Liver (tissue), 3 donors: ENCODE measurements around the gene DUS1L.

Experiments used
- HNF4G ChIP-seq: IDR thresholded peaks from 2 replicates; pipeline ENCODE4 v1.6.1; 2016; ENCODE audit warnings: antibody characterized with exemption
- JUND ChIP-seq, 2 donors: IDR thresholded peaks; 2 replicates each; pipeline ENCODE4 v1.6.1; 2016; ENCODE audit warnings: antibody characterized with exemption in 2 of 2
- NR2F2 ChIP-seq: IDR thresholded peaks from 2 replicates; pipeline ENCODE4 v1.6.1; 2016; ENCODE audit warnings: antibody characterized with exemption
- RAD21 ChIP-seq, 2 donors: IDR thresholded peaks; 2 replicates each; pipeline ENCODE4 v1.6.1; 2016; ENCODE audit warnings: antibody characterized with exemption in 2 of 2, mild to moderate bottlenecking in 2 of 2
- RXRA ChIP-seq, 2 donors: IDR thresholded peaks; 2 replicates each; pipeline ENCODE4 v1.6.1; 2017 to 2018; ENCODE audit warnings: antibody characterized with exemption in 2 of 2, mild to moderate bottlenecking in 1 of 2
- SP1 ChIP-seq: IDR thresholded peaks from 2 replicates; pipeline ENCODE4 v1.6.1; 2018; ENCODE audit warnings: antibody characterized with exemption, mild to moderate bottlenecking
- TF ChIP-seq, protein P1 (sequence below): fragments of 150-350 bp; IDR thresholded peaks from 2 replicates; pipeline ENCODE4 v1.5.1; 2017; ENCODE audit warnings: improper control_type of control experiment, low read depth, low read length; ENCODE audit not compliant: missing input control
- TF ChIP-seq, protein P2 (sequence below): IDR thresholded peaks from 2 replicates; pipeline ENCODE4 v1.6.1; 2016; ENCODE audit warnings: antibody characterized with exemption
- TF ChIP-seq, protein P3 (sequence below): IDR thresholded peaks from 2 replicates; pipeline ENCODE4 v1.6.1; 2016; ENCODE audit warnings: antibody characterized with exemption, mild to moderate bottlenecking
- TF ChIP-seq, protein P4 (sequence below): IDR thresholded peaks from 2 replicates; pipeline ENCODE4 v1.6.1; 2016; ENCODE audit warnings: antibody characterized with exemption
- donor health status: healthy.
- donor health status: healthy.

DNA sequence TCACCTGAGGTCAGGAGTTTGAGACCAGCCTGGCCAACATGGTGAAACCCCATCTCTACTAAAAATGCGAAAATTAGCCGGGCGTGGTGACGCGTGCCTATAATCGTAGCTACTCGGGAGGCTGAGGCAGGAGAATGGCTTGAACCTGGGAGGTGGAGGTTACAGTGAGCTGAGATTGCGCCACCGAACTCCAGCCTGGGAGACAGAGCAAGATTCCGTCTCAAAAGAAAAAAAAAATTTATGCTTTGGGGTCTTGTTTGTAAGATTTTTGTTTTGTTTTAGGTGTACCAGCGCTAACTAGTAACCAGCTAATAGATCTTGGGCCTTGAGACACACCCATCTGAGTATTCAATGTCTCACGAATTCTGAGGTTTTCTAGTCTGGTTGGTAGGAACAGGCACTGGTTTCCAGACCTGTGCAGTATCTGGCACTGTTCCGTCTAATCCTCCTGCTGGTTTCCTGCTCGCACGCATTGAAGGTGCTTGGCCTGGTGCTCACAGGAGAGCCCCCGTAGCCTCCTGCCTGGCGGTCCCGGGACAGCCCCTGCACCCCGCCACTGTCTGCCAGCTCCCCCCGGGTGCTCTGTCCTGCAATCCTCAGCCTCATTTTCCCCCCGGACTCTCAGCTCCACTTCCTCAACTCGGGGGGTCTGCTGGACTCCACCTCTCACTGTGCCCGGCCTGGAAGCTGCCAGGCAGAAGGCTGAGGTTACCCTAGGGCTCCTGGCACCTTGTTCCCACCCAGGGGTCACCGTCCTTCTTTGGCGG lies 10.6 kb upstream of the DUS1L start:
- TF ChIP-seq, protein P1, sequence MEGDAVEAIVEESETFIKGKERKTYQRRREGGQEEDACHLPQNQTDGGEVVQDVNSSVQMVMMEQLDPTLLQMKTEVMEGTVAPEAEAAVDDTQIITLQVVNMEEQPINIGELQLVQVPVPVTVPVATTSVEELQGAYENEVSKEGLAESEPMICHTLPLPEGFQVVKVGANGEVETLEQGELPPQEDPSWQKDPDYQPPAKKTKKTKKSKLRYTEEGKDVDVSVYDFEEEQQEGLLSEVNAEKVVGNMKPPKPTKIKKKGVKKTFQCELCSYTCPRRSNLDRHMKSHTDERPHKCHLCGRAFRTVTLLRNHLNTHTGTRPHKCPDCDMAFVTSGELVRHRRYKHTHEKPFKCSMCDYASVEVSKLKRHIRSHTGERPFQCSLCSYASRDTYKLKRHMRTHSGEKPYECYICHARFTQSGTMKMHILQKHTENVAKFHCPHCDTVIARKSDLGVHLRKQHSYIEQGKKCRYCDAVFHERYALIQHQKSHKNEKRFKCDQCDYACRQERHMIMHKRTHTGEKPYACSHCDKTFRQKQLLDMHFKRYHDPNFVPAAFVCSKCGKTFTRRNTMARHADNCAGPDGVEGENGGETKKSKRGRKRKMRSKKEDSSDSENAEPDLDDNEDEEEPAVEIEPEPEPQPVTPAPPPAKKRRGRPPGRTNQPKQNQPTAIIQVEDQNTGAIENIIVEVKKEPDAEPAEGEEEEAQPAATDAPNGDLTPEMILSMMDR, result no peak
- TF ChIP-seq JUND (IDR thresholded peaks at IDR 0.05), result no peak
- TF ChIP-seq, protein P2, sequence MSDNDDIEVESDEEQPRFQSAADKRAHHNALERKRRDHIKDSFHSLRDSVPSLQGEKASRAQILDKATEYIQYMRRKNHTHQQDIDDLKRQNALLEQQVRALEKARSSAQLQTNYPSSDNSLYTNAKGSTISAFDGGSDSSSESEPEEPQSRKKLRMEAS, result no peak
- TF ChIP-seq, protein P3, sequence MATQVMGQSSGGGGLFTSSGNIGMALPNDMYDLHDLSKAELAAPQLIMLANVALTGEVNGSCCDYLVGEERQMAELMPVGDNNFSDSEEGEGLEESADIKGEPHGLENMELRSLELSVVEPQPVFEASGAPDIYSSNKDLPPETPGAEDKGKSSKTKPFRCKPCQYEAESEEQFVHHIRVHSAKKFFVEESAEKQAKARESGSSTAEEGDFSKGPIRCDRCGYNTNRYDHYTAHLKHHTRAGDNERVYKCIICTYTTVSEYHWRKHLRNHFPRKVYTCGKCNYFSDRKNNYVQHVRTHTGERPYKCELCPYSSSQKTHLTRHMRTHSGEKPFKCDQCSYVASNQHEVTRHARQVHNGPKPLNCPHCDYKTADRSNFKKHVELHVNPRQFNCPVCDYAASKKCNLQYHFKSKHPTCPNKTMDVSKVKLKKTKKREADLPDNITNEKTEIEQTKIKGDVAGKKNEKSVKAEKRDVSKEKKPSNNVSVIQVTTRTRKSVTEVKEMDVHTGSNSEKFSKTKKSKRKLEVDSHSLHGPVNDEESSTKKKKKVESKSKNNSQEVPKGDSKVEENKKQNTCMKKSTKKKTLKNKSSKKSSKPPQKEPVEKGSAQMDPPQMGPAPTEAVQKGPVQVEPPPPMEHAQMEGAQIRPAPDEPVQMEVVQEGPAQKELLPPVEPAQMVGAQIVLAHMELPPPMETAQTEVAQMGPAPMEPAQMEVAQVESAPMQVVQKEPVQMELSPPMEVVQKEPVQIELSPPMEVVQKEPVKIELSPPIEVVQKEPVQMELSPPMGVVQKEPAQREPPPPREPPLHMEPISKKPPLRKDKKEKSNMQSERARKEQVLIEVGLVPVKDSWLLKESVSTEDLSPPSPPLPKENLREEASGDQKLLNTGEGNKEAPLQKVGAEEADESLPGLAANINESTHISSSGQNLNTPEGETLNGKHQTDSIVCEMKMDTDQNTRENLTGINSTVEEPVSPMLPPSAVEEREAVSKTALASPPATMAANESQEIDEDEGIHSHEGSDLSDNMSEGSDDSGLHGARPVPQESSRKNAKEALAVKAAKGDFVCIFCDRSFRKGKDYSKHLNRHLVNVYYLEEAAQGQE, result no peak
- no peak for TF ChIP-seq SP1
- no peak for TF ChIP-seq NR2F2
- no peak for TF ChIP-seq RXRA (IDR thresholded peaks at IDR 0.05)
- TF ChIP-seq, protein P4, sequence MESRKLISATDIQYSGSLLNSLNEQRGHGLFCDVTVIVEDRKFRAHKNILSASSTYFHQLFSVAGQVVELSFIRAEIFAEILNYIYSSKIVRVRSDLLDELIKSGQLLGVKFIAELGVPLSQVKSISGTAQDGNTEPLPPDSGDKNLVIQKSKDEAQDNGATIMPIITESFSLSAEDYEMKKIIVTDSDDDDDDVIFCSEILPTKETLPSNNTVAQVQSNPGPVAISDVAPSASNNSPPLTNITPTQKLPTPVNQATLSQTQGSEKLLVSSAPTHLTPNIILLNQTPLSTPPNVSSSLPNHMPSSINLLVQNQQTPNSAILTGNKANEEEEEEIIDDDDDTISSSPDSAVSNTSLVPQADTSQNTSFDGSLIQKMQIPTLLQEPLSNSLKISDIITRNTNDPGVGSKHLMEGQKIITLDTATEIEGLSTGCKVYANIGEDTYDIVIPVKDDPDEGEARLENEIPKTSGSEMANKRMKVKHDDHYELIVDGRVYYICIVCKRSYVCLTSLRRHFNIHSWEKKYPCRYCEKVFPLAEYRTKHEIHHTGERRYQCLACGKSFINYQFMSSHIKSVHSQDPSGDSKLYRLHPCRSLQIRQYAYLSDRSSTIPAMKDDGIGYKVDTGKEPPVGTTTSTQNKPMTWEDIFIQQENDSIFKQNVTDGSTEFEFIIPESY, result no peak
- TF ChIP-seq HNF4G, result no peak
- TF ChIP-seq RAD21 (IDR thresholded peaks at IDR 0.05), result no peak
